GM21786 (cell line): ENCODE results near the gene PDIA2.

Experiments
- ATAC-seq: cut with Tn5 transposase; IDR thresholded peaks from one replicate; pipeline ENCODE4 v1.9.1; 2021; ENCODE audit not compliant: unreplicated experiment

PDIA2 gene

DNA sequence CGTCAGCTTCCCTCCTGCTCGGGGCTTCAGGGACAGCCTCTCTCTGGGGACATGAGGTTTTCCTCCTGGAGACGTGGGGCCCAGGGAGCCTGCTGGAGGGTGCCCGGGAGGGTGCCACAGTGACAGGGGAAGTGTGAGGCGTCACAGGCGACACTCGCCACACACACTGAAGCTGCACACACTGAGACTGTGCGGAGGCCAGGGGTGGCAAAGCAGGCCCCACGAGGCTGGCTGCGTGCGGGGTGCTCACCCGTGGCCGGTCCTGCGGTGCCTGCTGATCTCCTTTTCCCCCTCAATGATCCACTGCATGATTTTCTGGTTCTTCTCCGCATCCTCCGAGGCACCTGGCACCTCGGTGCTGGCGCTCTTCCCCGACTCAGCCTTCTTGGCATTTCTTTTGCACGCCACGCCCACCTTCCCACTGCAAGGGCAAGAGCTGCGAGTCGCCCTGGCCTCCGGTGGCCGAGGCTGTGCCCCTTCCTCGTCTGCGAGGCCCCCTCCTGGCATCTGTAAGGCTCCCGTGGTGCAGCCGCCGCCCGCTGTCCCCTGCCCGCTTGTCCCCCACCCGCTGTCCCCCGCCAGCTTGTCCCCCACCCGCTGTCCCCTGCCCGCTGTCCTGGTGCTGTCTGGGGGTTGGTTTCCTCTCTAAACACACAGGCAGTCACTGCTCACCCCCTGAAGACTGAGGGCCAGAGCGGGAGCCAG is 14.0 kb downstream of the PDIA2 start:
- no peak for ATAC-seq

DNA sequence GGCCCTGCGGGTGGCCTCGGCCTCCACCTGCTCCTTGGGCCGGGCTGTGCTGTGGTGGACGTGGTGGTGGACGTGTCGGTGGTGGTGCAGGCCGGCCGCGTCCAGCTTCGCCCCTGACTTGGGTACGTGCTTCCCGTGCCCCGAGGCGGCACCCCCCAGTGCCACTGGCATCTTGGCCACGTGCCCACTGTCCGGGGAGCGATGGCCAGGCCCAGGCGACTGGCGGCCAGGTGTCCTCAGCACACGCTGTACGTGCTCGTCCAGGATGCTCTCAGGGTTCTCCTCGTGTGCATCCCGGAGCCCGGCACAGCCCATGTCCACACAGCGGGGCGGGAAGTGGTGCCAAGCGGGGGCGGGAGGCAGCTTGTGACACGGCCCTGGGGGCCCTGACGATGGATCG is 14.9 kb downstream of the PDIA2 start:
- no peak for ATAC-seq

DNA sequence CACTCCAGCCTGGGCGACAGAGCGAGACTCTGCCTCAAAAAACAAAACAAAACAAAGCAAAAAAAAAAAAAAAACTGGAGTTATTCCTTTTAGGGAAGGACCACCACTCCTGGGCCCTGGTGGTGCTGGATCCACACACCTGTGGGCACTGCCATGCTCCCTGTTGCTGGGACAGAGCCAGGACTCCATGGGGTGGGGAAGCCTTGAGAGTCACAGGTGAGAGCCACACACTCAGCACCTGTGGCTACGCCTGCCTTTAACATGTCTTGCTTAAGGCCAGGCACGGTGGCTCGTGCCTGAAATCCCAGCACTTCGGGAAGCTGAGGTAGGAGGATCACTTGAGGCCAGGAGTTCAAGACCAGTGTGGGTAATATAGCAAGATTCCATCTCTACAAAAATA is 18.3 kb downstream of the PDIA2 start:
- no peak for ATAC-seq

DNA sequence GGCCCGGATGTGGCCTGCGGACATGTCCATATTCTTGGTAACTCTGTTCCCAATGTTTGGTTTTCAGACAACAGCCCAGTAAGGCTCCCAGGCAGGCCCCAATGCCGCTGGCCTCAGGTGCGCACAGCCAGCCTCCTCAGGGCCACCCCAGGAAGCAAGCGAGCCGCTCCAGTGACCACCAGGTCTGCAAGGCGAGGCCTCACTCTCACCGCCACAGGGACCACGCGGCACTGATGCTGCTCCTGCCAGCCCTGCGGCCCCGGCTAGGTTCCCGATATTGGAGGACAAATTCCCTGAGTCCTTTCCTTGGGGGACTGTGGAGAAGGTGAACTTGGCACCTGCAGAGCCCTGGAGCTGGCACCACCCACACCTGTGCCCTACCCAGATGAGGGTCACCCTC is 19.0 kb downstream of the PDIA2 start:
- no peak for ATAC-seq

DNA sequence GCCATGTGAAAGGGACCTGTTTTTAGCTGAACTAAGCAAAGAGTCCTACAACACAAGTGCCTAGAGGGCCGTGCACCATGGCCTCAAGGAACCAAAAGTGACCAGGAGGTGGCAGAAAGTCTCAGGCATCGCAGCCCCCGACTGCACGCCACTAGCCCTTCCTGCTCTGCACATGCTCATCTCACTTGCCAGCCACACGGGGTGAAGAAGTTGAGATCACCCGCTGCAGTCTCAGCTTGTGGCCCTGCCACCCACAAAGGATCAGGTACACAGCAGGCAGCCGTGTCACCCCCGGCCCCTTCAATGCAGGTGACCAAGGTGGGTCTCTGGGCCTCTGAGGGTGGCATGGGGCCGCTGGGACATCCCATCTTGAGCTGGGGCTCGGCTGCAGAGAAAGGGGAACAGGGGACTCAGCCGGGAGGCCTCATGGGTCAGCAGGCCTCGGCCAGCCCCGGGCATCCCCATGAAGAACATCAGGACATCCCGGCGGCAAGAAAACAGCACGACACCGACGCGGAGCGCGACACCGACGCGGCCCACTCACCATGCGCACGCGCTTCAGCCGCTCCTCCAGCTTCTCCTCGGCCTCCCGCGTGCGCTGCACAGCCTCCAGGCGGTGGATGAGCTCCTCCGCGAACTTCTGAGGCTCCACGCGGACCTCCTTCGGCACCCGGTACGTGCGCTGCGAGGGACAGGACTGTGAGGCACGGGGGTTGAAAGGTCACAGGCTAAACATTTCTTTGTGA is 21.0 kb downstream of the PDIA2 start:
- no peak for ATAC-seq

DNA sequence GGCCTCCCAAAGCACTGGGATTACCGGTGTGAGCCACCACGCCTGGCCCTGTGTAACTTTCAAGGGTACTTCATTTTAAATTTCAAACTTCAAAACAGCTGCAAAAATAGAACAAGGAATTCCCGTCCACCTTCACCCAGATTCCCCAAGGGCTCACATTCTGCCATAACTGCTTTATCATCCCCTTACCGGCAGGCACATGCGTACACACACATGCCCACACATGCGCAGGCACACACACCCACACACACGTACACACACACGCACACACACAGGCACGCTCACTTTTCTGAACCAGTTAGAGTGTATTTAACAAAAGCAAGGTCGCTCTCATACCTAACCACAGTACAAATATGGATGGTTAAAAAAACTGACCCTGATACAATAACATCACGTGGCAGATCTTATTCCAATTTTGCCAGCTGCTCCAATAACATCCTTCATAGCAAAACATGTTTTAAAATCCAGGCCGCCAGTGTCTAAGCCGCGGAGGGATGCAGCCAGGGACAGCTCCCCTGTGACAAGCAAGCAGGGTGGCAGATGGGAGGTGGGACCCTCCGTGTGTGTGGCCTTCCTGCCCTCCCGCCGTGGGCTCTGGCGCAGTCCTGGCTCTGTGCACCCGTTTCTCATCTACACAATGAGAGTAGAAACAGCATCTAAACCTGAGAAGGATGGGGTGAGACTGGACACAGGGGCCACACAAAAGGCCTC is 23.1 kb downstream of the PDIA2 start:
- no peak for ATAC-seq

DNA sequence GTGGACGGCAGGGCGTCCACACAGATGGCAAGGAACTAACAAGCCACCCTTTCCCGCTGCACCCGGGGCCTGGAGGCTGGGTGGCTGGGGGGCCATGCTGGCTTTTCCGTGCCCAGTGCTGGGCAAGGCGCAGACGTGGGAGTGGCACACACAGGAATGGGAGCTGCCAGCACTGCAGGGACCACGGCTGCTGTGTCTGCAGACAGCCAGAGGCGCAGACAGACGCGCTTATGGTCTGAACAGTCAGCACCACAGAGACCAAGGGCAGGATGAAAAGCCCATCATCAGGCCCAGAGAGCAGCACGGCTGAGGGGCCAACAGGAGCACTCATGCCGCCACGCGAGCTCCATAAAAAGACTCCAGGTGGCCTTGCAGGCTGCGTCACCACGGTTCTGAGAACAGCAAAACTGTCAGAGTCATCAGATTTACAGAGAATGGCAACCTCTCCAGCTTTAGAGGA is 24.0 kb downstream of the PDIA2 start:
- no peak for ATAC-seq

DNA sequence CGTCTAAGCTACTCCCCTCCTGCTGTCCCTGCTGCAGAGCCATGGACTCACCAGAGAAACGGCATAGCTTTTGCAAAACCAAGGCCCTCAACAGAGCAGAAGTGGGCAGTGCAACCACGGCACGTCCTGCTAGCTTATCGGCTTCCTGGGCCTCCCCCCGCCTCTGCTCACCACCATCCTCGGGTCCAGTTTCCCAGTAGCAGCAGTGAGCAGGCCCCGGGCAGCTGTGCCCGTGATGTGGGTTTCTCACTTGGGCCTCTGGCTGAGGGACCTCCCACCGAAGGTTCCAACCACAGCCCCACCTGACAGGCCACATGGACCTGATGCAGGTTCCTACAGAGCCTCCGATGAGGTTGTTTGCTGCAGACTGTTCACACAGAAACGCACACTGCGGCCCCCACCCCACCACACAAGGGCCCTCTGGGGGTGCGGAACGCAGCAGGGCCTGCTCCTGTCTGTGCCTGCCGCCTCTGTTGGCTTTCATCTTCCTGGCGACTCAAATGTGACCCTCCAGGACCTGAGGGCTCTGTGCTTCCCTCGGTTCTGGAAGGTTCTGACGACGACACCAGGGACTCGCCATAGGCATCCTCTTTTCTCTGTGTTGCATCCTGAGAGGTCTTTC is 24.8 kb downstream of the PDIA2 start:
- ATAC-seq = no peak

DNA sequence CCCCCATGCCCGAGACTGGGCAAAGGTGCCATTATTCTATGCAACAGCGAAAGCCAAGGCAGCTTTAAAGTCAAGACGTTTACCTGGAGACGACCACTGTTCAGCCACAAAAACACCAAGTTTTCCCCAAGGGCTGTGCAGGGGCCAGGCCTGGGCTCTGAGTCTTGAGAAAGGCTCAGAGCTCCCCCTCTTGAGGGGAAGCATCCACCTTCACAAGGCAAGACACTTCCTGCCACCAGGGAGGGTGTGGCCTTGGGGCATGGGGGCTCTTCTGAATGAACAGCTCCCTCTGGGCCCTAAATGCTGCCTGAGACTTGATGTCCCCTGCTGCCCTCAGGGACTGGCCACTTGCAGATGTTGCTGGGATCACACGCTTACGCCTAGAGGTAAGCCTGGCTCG is 26.5 kb downstream of the PDIA2 start:
- no peak for ATAC-seq

DNA sequence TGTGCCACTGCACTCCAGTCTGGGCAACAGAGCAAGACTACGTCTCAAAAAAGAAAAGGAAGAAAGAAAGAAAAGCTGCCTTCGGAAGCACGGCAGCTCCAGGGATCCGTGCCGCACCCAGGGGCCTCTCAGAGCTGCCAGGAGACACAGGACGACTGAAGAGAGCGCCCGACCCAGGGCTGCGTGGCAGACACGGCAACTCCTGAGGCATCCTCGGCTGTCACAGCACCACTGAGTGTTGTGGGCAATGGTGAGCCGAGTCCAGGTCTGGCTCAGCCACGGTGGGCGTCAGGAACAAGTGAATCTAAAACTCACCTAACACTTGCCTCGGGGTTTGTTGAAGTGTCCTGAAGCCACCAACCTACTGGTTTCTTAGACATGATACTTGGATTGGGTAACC is 28.8 kb downstream of the PDIA2 start:
- no peak for ATAC-seq

DNA sequence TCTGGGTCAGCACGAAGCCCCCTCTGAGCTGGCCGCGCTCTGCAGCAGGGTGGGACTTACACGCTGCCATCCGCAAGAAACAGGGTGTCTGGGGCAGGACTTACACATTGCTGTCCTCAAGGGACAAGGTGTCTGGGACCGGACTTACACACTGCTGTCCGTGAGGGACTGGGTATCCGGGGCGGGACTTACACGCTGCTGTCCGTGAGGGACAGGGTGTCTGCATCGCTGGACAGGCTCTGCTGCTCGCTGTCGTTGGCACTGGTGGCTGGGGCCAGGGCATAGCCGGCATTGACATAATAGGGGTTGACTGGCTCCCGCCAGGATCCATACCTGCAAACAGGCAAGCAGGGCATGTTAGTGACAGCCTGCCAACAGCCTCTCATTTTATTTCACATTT is 31.4 kb downstream of the PDIA2 start:
- ATAC-seq = no peak

DNA sequence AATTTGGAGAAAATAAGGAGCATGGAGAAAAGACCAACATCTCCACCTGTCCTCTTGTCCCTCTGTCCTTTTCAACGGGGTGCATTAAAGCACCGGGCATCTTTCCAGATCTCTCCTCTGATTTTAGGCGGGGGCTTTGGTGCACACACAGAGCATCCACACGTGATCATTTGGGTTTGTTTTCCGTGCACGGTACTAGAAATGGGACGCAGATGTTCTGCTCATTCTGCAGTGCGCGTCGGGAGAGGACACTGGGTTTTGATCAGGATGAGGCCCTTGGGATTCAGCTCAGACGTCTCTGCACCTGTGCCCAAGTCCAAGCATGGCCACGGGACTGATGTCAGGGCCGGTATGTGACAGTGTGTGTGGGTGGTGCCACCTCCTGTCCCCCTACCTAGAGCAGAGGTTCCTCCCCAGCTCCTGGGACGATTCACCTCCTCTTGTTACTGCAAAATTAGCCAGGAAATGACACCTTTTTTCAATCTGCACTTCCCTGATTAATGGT is 31.9 kb downstream of the PDIA2 start:
- ATAC-seq = no peak

DNA sequence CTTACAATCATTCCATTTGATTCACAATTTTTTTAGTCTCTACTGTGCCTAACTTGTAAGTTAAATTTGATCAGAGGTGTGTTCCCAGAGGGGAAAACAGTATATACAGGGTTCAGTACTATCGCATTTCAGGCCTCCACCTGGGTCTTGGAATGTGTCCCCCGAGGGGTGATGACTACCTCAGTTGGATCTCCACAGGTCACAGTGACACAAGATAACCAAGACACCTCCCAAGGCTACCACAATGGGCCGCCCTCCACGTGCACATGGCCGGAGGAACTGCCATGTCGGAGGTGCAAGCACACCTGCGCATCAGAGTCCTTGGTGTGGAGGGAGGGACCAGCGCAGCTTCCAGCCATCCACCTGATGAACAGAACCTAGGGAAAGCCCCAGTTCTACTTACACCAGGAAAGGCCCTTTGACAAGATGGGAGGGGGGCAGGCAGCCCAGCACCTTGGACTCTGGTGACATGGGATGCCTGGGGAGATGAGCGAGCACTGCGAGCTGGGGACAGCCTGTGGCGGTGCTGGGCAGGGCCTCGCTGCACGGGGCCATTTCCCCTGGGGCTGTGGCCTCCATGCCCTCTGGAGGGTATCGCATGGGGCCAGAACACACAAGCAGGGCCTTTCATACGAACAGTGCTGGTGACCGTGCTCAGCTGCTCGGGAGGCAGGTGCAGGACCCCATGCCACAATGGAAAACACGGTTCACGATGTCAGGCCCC is 33.9 kb downstream of the PDIA2 start:
- no peak for ATAC-seq

DNA sequence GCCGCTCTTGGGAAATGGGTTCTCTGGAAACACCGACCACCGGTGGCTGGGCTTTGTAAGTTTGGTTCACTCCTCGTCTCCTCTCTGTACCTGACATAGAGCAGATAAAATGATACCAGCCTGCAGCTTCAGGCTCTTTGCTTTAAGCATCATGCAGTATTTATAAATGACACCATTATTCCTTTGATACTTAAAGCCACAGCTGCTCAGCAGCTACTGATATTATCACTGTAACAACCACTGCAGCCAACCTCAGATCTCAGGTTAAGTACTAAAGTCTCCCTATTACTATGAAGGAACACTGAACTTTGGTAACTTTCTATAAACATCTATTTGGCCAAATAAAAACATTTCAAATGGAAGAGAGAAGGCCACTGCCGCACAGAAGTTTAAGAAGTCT is 34.6 kb downstream of the PDIA2 start:
- no peak for ATAC-seq

DNA sequence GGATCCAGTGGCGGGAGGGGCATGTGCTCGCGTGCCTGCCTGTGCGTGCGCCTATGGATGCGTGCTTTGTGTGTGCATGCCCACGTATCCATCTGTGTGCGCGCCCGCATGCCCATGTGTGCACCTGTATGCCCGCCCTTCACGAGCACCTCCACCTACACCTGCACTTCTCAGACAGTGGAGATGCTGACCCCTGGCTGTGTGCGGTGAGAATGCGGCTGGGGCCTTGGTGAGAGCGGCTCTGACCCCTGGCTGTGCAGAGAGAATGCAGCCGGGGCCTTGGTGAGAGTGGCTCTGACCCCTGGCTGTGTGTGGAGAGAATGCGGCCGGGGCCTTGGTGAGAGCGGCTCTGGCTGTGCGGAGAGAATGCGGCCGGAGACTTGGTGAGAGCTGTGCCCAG is 35.7 kb downstream of the PDIA2 start:
- no peak for ATAC-seq

DNA sequence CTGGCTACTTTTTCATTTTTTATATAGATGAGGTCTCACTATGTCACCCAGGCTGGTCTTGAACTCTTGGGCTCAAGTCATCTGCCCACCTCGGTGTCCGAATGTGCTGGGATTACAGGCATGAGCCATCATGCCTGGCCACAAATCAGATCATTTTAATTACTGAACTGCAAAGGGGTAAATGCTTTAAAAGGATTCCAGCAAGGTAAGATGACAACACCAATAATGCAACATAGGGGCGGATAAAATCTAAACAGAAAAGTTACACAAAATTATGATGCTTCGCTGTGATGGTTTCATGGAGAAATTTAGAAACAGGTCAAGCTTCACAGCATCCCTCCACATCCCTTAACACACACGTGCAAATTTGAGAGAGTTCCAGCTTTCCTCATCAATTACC is 37.2 kb downstream of the PDIA2 start:
- ATAC-seq = no peak

DNA sequence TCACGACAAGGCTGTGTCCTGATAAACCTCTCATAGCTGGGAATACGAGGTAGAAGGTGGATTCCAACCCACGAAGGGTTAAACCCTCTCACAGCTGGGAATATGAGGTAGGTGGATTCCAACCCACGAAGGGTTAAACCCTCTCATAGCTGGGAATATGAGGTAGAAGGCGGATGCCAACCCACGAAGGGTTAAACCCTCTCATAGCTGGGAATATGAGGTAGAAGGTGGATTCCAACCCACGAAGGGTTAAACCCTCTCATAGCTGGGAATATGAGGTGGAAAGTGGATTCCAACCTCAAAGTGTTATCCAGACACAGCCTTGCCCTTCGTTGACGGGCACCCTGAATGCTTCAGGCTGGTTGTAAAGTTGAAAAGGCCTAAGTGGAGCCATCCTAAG is 38.6 kb downstream of the PDIA2 start:
- ATAC-seq = no peak

DNA sequence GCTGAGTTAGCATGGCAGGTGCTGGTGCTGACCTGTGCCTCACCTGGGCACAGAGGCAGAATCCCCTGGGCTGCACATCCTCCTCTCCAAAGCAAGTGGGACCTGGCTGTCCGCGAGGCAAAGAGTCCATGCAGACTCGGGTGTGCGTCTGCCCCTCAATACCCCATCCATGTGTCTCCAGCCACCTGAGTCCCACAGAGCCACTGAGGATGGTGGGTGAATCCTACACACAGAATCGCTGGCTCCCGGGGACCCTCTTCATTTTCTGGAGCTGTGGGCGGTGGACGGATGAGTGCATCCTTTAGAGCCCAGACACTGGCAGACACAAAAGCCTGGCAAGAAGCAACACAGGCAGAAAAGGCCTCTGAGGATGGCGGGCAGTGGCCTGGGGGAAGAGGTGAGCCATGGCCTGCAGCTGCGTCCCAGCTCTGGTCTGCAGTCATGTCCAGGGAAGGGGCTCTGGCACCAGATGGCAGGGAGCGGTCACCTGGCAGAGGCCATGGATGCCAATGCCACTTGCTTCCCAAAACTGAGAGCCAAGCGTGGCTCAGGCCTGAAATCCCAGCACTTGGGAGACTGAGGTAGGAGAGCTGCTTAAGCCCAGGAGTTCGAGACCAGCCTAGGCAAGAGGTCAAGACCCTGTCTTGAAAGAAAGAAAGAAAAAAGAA is 39.6 kb downstream of the PDIA2 start:
- no peak for ATAC-seq

DNA sequence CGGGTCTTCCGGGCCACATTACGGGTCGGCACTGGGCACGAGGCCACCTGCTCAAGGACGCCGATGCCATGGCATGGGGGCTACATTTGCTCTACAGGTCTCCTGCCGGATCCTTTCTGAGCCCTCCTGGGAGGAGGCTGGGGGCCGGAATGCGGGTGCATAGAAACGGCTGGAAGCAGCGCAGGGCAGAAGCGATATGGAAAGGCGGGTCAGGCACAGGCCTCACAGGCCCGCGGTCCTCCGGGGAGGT is 41.2 kb downstream of the PDIA2 start:
- ATAC-seq = no peak

DNA sequence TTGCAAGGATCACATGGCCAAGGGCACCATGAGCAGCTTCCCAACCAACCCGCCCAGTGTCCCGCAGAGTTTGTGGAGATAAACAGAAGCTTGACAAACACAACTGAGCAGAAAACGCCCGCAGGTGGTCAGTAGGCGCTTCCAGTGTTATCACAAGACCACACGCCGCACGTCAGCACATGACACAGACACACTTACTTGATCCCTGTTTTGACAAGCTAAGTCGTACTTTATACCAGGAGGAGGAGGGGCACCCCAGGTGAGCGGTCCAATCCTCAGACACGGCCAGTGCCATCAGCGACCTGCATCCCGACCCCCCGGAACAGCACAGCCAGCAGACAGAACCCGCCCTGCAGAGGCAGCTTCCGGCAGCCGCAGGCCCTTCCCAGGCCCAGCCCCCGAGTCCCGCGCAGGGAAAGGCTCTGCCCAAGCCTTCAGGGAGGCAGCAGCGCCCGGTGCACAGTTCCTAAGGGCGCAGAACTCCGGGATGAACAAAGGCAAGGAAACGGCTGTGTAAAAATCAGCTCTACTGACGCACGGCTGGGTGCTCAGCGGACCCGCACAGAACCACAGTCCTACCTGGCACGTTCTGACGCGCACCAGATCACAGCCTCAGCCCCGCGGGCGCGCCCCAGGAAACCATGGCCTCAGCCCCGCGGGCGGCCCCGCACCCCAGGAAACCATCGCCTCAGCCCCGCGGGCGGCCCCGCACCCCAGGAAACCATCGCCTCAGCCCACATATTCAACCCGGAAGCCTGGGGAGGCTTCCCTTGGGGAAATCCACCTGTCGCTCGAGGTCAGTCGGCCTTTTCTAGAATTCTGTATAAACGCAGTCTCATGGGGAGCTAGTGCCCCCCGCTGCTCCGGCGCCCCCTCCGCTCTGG is 41.7 kb downstream of the PDIA2 start:
- ATAC-seq = no peak
